Measurements from ENCODE around the gene SH3RF2. TPM values are rescaled to one million over a fixed set of nuclear protein-coding genes. Genes with fewer than 3 reads are reported as not detected.

The SH3RF2 gene
- total and polyA plus RNA-seq, 2 of the 13 experiments (the other 11 are each of a cell fraction or from before 2014, with no cell fraction given): 2.6 to 3.7 TPM

DNA sequence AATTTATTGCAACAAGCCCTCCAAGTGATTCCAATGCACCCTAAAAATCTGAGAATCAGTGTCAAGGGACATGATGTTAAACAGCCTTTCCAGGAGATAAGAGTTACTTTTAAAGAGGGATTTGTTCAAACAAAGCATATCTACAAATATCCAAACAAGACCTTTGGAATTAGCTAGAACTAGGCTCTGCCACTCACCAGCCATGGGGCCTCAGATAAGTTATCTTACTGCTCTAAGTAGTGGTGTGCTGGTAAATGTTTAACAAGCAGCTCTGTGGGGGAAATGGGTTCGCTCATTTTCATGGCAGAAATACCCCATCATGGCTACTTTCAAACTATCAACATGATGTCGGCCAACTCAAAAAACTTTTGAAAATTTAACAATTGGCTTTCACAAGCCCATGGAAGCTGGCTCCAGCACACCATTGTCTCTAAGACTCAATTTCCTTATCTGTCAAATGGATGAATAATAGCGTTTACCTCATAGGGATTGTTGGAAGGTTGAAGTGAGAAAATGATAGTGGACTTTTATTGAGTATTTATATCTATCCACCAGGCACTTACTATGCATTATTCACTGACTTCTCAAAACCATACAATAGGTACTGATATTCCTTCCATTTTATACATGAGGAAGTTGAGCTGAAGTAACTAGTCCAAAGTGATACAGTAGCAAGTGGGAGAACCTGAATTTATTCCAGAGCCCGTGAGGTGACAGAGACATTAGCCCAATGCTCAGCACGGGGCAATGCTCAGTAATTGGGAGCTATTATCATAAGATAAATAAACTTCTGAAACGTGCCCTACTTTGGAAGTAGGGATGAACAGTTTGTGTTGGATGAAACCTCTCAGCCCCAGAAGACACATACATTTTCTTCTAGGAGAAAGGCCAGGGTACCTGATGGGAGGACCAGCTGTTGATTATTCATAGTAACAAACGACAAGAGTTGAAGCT lies 43.2 kb downstream of the SH3RF2 start (continued):
- TF ChIP-seq, protein P1, sequence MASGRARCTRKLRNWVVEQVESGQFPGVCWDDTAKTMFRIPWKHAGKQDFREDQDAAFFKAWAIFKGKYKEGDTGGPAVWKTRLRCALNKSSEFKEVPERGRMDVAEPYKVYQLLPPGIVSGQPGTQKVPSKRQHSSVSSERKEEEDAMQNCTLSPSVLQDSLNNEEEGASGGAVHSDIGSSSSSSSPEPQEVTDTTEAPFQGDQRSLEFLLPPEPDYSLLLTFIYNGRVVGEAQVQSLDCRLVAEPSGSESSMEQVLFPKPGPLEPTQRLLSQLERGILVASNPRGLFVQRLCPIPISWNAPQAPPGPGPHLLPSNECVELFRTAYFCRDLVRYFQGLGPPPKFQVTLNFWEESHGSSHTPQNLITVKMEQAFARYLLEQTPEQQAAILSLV (CRISPR knock-in tag; IDR thresholded peaks at IDR 0.05; ENCODE audit: borderline replicate concordance): no peak
- TF ChIP-seq HDAC1 (CRISPR knock-in tag; IDR thresholded peaks at IDR 0.05): peak; percentile 84
- TF ChIP-seq RXRB (CRISPR knock-in tag; IDR thresholded peaks at IDR 0.05; ENCODE audit: borderline replicate concordance): 0 out of 2 replicates have a peak, but pooled peaks have one; percentile 57
- TF ChIP-seq, protein P2, sequence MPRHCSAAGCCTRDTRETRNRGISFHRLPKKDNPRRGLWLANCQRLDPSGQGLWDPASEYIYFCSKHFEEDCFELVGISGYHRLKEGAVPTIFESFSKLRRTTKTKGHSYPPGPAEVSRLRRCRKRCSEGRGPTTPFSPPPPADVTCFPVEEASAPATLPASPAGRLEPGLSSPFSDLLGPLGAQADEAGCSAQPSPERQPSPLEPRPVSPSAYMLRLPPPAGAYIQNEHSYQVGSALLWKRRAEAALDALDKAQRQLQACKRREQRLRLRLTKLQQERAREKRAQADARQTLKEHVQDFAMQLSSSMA (CRISPR knock-in tag; IDR thresholded peaks at IDR 0.05): no peak
- peak; percentile 25; the same call in 1 of the 2 replicates for TF ChIP-seq STAG1 (CRISPR knock-in tag; IDR thresholded peaks at IDR 0.05)
- peak; percentile 60 for TF ChIP-seq KAT8 (CRISPR knock-in tag; IDR thresholded peaks at IDR 0.05)
- peak; percentile 92 for TF ChIP-seq NFIC (IDR thresholded peaks at IDR 0.05; ENCODE audit: low read length)
- peak; percentile 98 for TF ChIP-seq GFI1 (CRISPR knock-in tag; IDR thresholded peaks at IDR 0.05; ENCODE audit: borderline replicate concordance)
- TF ChIP-seq RARA (CRISPR knock-in tag; IDR thresholded peaks at IDR 0.05): peak; percentile 63
- TF ChIP-seq EHMT2 (IDR thresholded peaks at IDR 0.05; ENCODE audit: borderline replicate concordance, low read depth, low read length): peak; percentile 89; the same call in 1 of the 2 replicates
- TF ChIP-seq, protein P3, sequence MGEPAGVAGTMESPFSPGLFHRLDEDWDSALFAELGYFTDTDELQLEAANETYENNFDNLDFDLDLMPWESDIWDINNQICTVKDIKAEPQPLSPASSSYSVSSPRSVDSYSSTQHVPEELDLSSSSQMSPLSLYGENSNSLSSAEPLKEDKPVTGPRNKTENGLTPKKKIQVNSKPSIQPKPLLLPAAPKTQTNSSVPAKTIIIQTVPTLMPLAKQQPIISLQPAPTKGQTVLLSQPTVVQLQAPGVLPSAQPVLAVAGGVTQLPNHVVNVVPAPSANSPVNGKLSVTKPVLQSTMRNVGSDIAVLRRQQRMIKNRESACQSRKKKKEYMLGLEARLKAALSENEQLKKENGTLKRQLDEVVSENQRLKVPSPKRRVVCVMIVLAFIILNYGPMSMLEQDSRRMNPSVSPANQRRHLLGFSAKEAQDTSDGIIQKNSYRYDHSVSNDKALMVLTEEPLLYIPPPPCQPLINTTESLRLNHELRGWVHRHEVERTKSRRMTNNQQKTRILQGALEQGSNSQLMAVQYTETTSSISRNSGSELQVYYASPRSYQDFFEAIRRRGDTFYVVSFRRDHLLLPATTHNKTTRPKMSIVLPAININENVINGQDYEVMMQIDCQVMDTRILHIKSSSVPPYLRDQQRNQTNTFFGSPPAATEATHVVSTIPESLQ (CRISPR knock-in tag; conservative IDR thresholded peaks at IDR 0.05): no peak
- TF ChIP-seq, protein P4, sequence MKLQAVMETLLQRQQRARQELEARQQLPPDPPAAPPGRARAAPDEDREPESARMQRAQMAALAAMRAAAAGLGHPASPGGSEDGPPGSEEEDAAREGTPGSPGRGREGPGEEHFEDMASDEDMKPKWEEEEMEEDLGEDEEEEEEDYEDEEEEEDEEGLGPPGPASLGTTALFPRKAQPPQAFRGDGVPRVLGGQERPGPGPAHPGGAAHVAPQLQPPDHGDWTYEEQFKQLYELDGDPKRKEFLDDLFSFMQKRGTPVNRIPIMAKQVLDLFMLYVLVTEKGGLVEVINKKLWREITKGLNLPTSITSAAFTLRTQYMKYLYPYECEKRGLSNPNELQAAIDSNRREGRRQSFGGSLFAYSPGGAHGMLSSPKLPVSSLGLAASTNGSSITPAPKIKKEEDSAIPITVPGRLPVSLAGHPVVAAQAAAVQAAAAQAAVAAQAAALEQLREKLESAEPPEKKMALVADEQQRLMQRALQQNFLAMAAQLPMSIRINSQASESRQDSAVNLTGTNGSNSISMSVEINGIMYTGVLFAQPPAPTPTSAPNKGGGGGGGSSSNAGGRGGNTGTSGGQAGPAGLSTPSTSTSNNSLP (IDR thresholded peaks at IDR 0.05; ENCODE audit: low read depth, low read length): peak; percentile 74; the same call in 1 of the 2 replicates
- TF ChIP-seq KDM4B (CRISPR knock-in tag; IDR thresholded peaks at IDR 0.05): 0 out of 2 replicates have a peak, but pooled peaks have one; percentile 69
- TF ChIP-seq CBX1 (IDR thresholded peaks at IDR 0.05; ENCODE audit: low read depth): no peak
- TF ChIP-seq ZNF792 (CRISPR knock-in tag; IDR thresholded peaks at IDR 0.05): peak; percentile 30; the same call in 1 of the 2 replicates
- peak; percentile 83 for TF ChIP-seq PPARG (CRISPR knock-in tag; conservative IDR thresholded peaks at IDR 0.05)
- TF ChIP-seq, protein P5, sequence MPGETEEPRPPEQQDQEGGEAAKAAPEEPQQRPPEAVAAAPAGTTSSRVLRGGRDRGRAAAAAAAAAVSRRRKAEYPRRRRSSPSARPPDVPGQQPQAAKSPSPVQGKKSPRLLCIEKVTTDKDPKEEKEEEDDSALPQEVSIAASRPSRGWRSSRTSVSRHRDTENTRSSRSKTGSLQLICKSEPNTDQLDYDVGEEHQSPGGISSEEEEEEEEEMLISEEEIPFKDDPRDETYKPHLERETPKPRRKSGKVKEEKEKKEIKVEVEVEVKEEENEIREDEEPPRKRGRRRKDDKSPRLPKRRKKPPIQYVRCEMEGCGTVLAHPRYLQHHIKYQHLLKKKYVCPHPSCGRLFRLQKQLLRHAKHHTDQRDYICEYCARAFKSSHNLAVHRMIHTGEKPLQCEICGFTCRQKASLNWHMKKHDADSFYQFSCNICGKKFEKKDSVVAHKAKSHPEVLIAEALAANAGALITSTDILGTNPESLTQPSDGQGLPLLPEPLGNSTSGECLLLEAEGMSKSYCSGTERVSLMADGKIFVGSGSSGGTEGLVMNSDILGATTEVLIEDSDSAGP (CRISPR knock-in tag; IDR thresholded peaks at IDR 0.05; ENCODE audit: borderline replicate concordance): no peak
- peak; percentile 59 for TF ChIP-seq FOSL2 (CRISPR knock-in tag; IDR thresholded peaks at IDR 0.05)
- peak; percentile 71; the same call in 1 of the 2 replicates for TF ChIP-seq SOX13 (IDR thresholded peaks at IDR 0.05)
- TF ChIP-seq SOX13 (CRISPR knock-in tag; conservative IDR thresholded peaks at IDR 0.05 in 1 of 2, IDR thresholded peaks at IDR 0.05 in 1 of 2): peak in 1 of 2 experiments; percentile 90; a peak in 2 of 4 replicates
